ENCODE data around the gene RIPPLY2. TPM values are rescaled to one million over a fixed set of nuclear protein-coding genes. Genes with fewer than 3 reads are reported as not detected.

Gene RIPPLY2
- polyA plus RNA-seq, 4 donors, result 0.19 to 0.67 TPM; not detected in 2

DNA sequence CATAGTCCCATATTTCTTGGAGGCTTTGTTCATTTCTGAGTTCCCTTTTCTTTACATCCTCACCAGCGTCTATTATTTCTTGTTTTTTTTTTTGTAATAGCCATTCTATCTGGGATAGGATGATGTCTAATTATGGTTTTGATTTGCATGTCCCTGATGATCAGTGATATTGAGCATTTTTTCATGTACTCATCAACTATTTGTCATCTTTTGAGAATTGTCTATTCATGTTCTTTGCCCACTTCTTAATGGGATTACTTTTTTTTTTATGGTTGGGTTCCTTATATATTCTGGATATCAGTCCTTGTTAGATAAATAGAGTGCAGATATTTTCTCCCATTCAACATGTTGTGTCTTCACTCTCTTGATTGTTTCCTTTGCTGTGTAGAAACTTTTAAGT is 48.5 kb downstream of the RIPPLY2 start:
- no peak overlapping the region for H3K4me3 ChIP-seq (ENCODE audit: low read depth in 1 of 3, low read length in 3 of 3)

DNA sequence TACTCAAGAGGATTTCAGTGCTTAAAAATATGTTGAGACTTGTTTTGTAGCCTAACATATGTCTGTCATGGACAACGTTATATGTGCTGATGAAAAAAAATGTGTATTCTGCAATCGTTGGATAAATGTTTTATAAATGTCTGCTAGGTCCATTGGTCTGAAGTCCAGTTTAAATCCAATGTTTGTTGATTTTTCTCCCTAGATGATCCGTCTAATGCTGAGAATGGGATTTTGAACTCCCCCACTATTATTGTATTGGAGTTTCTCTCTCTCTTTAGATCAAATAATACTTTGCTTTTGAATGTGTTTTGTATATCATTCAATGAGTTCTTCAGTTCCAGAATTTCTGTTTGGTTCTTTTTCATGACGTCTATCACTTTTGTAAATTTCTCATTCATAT is 51.2 kb downstream of the RIPPLY2 start:
- peaks cover 0 to 2% (median 0%) of the 10 kb centered on the region in 3 donors for H3K36me3 ChIP-seq (ENCODE audit: control insufficient read depth in 3 of 3, insufficient read depth in 2 of 3, low read depth in 1 of 3, low read length in 3 of 3)
- peaks cover 0 to 6% of the 10 kb centered on the region in 2 donors for H3K9me3 ChIP-seq (ENCODE audit: control insufficient read depth in 2 of 2, insufficient read depth in 1 of 2, low read depth in 1 of 2, low read length in 1 of 2)
- FAIRE-seq, result no peak
- no peaks in the 10 kb centered on the region for H3K27me3 ChIP-seq (ENCODE audit: control insufficient read depth in 3 of 3, insufficient read depth in 3 of 3, low read length in 3 of 3)
- 92 to 93% (median 93%) methylated on average over 4 of the region's 4 CpGs for WGBS, 3 donors
- H3K27ac ChIP-seq (ENCODE audit: low read depth in 1 of 3, low read length in 2 of 3), result no peak overlapping the region
- no peaks in the 10 kb centered on the region for H3K4me1 ChIP-seq (ENCODE audit: control insufficient read depth in 3 of 3, insufficient read depth in 2 of 3, low read depth in 1 of 3, low read length in 2 of 3)
- H3K4me3 ChIP-seq (ENCODE audit: low read depth in 1 of 3, low read length in 3 of 3), result no peak overlapping the region
- DNase-seq, result no peak

More for the DNA sequence above, 48.5 kb downstream of the RIPPLY2 start:
- no peaks in the 10 kb centered on the region for H3K4me1 ChIP-seq (ENCODE audit: control insufficient read depth in 3 of 3, insufficient read depth in 2 of 3, low read depth in 1 of 3, low read length in 2 of 3)
- FAIRE-seq, result no peak
- H3K36me3 ChIP-seq (ENCODE audit: control insufficient read depth in 3 of 3, insufficient read depth in 2 of 3, low read depth in 1 of 3, low read length in 3 of 3), result peaks cover 0 to 2% (median 0%) of the 10 kb centered on the region in 3 donors
- no peak for DNase-seq
- H3K9me3 ChIP-seq (ENCODE audit: control insufficient read depth in 2 of 2, insufficient read depth in 1 of 2, low read depth in 1 of 2, low read length in 1 of 2), result peaks cover 0 to 6% of the 10 kb centered on the region in 2 donors
- WGBS, 3 donors, result 89 to 100% (median 97%) methylated on average over 1 of the region's 1 CpG
- no peak overlapping the region for H3K27ac ChIP-seq (ENCODE audit: low read depth in 1 of 3, low read length in 2 of 3)
- H3K27me3 ChIP-seq (ENCODE audit: control insufficient read depth in 3 of 3, insufficient read depth in 3 of 3, low read length in 3 of 3), result no peaks in the 10 kb centered on the region

DNA sequence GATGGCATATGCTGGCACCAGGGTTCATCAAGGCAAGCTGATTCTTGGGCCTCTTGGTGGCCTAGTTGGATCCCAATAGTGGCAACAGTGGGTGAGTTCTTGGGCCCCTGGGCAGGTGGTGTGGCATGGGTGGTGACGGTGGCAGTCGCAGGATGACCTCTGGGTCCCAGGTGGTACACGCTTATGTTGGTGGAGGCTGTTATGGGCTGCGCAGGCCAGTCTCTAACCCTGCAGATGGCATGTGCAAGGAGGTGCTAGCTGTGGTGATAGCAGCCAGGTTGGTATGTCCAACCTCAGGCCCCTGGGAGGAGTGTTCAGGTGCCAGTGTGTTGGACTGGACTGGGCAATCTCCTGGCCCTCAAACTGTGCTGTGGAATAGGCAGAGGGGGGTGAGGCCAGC is 52.5 kb downstream of the RIPPLY2 start:
- DNase-seq (no peak), FAIRE-seq (no peak)
- H3K9me3 ChIP-seq (ENCODE audit: control insufficient read depth in 2 of 2, insufficient read depth in 1 of 2, low read depth in 1 of 2, low read length in 1 of 2), result peaks cover 0 to 6% of the 10 kb centered on the region in 2 donors
- no peaks in the 10 kb centered on the region for H3K4me1 ChIP-seq (ENCODE audit: control insufficient read depth in 3 of 3, insufficient read depth in 2 of 3, low read depth in 1 of 3, low read length in 2 of 3)
- 87 to 98% (median 95%) methylated on average over 4 of the region's 4 CpGs for WGBS, 3 donors
- no peaks in the 10 kb centered on the region for H3K27me3 ChIP-seq (ENCODE audit: control insufficient read depth in 3 of 3, insufficient read depth in 3 of 3, low read length in 3 of 3)
- H3K36me3 ChIP-seq (ENCODE audit: control insufficient read depth in 3 of 3, insufficient read depth in 2 of 3, low read depth in 1 of 3, low read length in 3 of 3), result peaks cover 0 to 3% (median 2%) of the 10 kb centered on the region in 3 donors
- no peak overlapping the region for H3K4me3 ChIP-seq (ENCODE audit: low read depth in 1 of 3, low read length in 3 of 3)
- no peak overlapping the region for H3K27ac ChIP-seq (ENCODE audit: low read depth in 1 of 3, low read length in 2 of 3)

Other genes starting within 250 kb of the RIPPLY2 start
- 1 to 10 TPM in 1 of 4 donors, under 1 TPM in 2, not detected in 1; 0.43 to 1.9 (median 0.81) TPM for gene SNAP91, start 144.3 kb upstream of the RIPPLY2 start, polyA plus RNA-seq
- 10 to 100 TPM; 10.0 to 15.4 (median 11.8) TPM for gene CYB5R4, start 6.3 kb downstream of the RIPPLY2 start, polyA plus RNA-seq
- gene MRAP2, start 180.4 kb downstream of the RIPPLY2 start, polyA plus RNA-seq, result 1 to 10 TPM in 3 of 4 donors, under 1 TPM in 1; 0.67 to 6.9 (median 1.5) TPM